Cerebellar nuclear complex (tissue), 1 donor: ENCODE results near the gene AP2A2.
"Not testable (repeated sequence)": the region's sequence is repeated elsewhere in the genome, so short reads cannot be mapped to it uniquely, and the experiment has no call there.

ENCODE experiments used
- DNase-seq, 2 experiments: peaks; one replicate each; lab custom pipeline; 2025; lab: John Stamatoyannopoulos, UW

The AP2A2 gene

GRCh38 chr11:954392-955153 lies 28.9 kb downstream of the AP2A2 start:
- no peak for DNase-seq

GRCh38 chr11:955154-956063 lies 29.7 kb downstream of the AP2A2 start:
- no peak for DNase-seq

GRCh38 chr11:957212-957920 lies 31.7 kb downstream of the AP2A2 start:
- DNase-seq = no peak

GRCh38 chr11:958101-958500 lies 32.4 kb downstream of the AP2A2 start:
- DNase-seq = no peak

- DNase-seq = no peak
These were observed 33.4 kb downstream of the AP2A2 start for GRCh38 chr11:959027-959426.

GRCh38 chr11:959608-960007 lies 33.9 kb downstream of the AP2A2 start:
- no peak for DNase-seq

GRCh38 chr11:961310-961920 lies 35.7 kb downstream of the AP2A2 start:
- not testable (repeated sequence) for DNase-seq

GRCh38 chr11:961921-962320 lies 36.3 kb downstream of the AP2A2 start:
- DNase-seq = no peak

GRCh38 chr11:962688-963087 lies 37.0 kb downstream of the AP2A2 start:
- DNase-seq = no peak

GRCh38 chr11:963852-964251 lies 38.2 kb downstream of the AP2A2 start:
- no peak for DNase-seq

GRCh38 chr11:965206-965775 lies 39.6 kb downstream of the AP2A2 start:
- DNase-seq = no peak

GRCh38 chr11:967995-968751 lies 42.5 kb downstream of the AP2A2 start:
- DNase-seq = no peak

GRCh38 chr11:968822-969221 lies 43.2 kb downstream of the AP2A2 start:
- no peak for DNase-seq

- DNase-seq = no peak
These were observed 44.1 kb downstream of the AP2A2 start for GRCh38 chr11:969651-970205.

GRCh38 chr11:970319-970871 lies 44.7 kb downstream of the AP2A2 start:
- no peak for DNase-seq

- no peak for DNase-seq
These were observed 45.5 kb downstream of the AP2A2 start for GRCh38 chr11:971092-971690.

- no peak for DNase-seq
These were observed 46.2 kb downstream of the AP2A2 start for GRCh38 chr11:971731-972365.

GRCh38 chr11:972523-973211 lies 47.0 kb downstream of the AP2A2 start:
- no peak for DNase-seq

GRCh38 chr11:973237-973636 lies 47.6 kb downstream of the AP2A2 start:
- DNase-seq = no peak
